Measurements from ENCODE around the gene CAPS.
"Not testable (repeated sequence)": the region's sequence is repeated elsewhere in the genome, so short reads cannot be mapped to it uniquely, and the experiment has no call there.

Gene CAPS

DNA sequence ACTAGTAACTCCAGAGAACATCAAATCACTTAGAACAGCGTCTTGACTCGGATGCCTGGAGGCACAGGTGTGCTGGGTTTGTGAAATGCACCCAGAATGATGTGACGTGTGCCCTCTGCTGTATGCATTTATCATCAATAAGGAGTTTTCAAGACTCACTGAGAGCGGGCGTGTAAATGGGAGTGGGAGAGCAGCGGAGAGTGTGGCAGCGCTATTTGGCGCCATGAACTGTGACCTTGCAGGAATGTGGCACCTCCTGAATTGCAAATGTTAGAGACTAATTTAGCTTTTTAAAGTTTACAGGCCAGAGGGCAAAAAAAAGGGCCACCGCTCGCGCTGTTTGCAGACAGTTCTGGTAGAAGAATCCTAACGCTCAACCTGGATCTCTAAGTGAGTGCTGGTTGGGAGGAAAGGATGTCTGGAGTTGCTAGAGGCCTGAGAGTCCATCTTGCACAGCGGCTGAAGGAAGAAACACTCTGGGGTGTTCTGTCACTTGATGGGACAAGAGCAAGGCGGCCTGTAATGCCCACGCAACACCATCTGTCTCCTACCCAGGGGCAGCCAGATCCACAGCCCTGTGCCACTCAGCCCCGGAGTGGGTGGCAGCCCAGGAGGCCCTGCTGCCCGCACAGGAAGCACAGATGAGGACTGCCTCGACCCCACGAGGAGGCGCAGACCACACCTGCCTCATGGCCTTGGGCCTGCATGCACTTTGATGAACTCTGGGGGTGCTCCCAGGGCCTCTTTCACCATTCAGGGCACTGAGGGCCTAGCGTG is 44.2 kb downstream of the CAPS start:
- DNase-seq, result no peak

DNA sequence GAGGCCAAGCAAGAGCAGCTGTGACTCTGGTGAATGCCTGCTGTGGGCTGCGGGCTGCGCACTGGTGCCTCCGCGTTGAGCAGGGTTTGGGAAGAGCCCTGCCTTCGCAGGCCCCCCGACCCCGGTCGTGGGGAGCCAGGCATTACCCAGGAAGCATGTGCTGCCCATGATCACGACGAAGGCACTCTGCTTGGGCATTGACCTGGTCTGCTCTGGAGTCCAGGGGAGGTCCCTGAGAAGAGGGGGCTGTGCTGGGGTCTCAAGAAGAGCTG is 44.7 kb downstream of the CAPS start:
- DNase-seq, result no peak

DNA sequence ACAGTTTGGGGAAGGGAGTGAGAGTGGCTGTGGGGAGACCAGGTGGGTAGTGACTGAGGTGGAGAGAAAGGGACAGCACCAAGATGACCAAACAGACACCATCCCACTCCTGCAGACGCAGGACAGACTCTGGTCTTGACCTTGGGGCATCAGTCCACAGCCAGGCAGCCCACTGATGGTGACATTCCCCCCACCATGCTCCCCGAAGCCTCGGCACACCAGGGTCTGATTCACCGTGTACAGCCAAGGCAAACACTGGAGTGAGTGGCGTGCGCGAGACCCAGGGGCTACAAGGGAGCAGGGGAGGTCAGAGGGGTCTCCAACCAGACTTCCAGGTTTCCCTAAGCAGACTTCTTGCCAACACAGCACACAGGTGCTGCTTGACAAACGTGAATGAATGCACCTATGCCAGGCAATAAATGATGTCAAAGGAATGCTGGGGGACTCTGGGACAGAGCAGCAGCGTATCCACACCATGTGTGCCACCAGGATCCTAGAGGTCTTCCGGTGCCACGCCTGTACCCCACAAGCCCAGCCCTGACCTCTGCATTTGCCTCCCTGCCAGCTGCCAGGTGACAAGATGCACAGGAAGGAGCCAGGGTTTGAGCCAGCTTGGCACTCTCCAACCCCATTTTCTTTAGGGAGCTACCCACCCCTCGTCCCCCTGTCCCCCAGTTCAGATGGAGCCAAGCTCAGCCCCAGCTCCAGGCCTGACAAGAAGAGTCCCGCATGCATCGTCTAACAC is 45.4 kb downstream of the CAPS start:
- DNase-seq, result no peak

DNA sequence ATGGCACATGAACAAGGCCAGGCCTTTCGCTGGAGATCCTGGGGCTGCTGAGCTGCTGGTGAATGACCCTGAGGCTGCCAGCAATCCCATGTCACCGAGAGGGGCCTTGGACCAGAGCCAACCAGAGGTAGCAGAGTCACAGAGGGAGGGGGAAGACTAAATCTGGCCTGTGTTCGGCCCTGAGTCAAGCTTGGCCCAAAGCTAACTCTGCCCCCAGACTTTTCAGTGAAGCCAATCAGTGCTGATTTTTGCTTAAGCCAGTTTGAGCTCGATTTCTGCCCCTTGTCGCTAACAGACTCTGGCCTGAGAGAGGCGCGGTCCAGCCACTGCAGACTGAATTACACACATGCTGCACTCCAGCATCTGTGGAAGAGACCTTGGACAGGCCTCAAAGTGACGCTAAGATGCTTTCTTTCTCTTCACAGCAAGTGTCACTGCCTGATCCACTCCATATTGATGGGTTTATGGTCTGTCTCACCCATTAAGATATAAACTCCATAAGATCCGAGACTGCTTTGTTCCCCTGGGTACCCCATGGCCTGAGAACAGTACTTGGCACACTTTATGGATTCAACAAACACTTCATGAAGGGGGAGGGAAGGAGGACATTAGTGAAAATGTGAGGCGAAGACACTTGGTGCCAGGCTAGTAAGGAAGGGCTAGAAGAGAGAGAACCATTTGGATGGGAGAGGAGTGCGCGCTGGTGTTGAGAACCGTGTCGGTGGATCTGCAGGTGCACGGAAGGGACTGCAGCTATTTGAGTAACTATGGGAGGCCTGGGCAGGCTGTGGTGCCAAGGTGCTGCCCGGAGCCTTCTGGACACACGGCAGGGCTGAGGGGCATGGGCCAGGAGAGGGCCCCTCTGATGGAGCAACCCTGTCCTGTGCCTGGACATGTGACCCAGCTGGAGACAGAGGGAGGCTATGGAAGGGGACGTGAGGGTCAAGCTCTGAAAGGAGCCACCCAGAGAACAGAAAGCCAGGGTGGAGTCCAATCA is 46.2 kb downstream of the CAPS start:
- no peak for DNase-seq

DNA sequence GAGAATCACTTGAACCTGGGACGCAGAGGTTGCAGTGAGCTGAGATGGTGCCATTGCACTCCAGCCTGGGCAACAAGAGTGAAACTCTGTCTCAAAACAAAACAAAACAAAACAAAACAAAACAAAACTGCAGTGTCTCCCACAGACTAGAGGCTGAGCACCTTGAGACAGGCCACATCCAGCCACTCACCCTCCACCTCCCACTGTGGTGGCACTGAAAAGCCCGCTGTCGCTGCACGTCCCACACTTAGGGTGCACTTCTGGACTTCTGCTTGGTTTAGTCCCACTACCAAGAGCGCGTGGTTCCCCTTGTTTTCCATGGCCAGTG is 47.6 kb downstream of the CAPS start:
- DNase-seq, result not testable (repeated sequence)

DNA sequence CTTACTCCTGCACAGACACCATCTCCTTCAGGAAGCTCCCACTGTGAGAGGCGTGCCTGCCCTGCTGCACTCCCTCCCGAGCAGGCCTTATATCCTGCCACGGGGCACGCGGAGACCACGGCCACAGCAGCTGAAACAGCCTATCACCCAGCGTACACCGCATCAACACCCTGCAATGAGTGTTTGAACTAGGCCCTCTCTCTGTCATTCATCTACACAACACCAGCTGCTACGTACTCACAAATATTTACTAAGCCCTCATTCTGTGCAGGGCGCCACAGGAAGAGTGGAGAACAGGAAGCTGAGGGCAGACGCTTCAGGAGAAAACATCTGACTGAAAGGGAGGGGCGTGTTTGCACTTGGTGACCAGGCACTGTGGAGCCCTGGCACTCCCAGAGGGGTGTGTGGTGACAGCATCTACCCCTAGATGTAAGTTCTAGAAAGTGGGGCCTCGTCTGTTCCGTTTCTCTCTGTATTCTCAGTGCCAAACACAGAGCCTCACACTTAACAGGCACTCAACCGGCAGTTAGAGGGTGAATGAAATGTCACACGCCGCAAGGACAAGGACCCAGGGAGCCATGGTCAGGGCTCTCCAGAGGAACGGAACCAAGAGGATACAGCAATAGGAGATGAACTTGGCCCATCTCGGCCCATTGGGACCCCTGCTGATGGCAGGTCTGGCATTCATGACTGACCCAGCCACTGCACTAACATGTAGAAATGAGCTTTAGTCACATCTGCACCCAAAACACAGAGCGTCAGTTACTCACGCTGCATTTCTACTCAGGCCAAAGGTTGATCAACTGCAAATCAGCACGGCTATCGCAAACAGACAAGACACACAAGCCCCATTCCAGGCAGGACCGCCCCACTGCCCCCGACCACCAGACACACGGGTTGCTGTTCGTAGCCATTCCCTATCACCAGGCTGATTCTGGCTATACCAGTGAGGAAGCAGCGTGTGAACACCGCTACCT is 48.2 kb downstream of the CAPS start:
- DNase-seq, result peak; percentile 69

DNA sequence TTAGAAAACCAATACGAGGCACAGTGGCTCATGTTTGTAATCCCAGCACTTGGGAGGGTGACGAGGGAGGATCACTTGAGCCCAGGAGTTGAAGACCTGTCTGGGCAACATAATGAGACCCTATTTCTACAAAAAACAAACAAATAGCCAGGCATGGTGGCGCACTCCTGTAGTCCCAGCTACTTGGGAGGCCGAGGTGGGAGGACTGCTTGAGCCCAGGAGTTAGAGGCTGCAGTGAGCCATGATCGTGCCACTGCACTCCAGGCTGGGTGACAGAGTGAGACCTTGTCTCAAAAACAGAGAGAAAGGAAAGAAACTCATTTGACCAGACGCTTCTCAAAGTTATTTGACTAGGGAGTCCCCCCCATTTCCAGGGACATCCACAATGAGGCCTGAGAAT is 49.2 kb downstream of the CAPS start:
- not testable (repeated sequence) for DNase-seq

DNA sequence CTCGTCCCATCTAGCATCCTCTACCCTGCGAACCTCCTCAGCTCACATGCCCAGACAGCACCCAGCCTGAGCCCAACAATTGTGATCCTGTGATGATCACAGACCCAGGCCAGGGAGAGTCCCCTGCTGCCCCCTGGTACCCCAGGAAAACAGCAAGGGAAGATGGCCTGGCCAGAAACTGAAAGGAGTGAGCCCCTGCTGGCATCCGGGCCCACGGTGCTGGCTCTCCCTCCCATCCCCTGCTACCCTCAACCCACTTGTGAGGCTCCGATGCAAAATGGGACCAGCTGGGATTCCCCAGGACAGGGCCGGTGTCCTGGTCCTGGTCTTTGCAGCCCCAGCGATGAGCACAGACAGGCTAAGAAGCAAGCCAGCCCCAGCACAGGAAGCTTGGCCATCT is 49.8 kb downstream of the CAPS start:
- no peak for DNase-seq

DNA sequence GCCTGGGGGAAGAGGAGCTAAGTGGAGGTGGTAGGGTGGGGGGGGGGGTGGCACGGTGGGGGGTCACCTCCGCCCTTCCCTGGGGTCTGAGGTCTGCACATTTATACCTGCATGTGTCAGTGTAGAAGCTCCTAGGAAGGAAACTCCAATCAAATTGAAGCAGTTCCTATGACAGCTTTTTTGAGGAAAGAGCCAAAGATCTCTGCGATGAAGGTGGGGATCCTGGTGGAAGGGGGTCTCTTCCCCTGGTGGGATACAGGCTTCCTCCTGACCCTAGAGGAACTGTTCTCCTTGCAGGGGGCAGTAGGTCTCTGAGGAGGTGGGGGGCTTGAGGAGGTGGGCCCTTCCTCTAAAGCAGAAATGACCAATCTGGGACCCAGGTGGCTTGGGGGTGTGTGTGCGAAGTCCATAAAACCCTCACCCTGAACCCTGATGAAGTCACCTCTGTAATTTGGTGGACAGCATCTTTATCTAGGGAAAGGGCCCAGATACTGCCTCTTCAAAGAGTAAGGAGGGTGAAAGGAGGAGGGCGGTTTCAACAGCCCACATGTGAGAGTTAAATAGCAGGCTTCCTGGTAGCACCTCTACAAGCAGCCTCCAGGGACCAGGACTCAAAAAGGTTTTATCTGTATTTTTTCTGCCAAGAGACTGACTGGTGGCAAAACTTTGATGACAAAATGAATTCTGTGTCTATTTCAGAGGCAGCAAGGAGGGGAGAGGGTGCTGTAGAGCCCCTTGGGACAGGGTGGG is 50.9 kb downstream of the CAPS start:
- no peak for DNase-seq

Data from activated CD8-positive, alpha-beta memory T cell treated with anti-CD3 and anti-CD28 coated beads for 24 hours (primary cell).